ENCODE measurements around the gene TRAF3IP1.
A peak's percentile ranks its signal among the peaks of the same experiment; 100 is the strongest.

The TRAF3IP1 gene

DNA sequence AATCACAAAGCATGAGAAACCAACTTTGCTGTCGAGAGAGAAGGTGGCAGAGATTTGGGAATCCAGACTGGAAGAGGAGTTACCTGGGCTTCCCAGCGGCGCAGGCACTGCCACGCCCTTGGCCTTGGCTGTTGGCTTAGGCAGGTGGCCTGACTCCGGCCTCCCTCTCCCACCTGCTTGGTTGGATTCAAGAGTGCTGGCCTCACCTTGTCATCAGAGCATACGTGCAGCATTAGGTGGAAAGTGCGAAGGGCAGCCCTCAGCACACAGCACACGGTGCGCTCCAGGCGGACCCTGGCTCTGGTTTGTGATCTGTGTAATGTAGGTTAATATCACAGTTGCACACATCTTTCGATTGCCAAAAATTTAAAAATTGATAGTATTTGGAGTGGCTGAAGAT, 87.2 kb downstream of the TRAF3IP1 start:
- DNase-seq (ENCODE audit: low spot score) = no peak

DNA sequence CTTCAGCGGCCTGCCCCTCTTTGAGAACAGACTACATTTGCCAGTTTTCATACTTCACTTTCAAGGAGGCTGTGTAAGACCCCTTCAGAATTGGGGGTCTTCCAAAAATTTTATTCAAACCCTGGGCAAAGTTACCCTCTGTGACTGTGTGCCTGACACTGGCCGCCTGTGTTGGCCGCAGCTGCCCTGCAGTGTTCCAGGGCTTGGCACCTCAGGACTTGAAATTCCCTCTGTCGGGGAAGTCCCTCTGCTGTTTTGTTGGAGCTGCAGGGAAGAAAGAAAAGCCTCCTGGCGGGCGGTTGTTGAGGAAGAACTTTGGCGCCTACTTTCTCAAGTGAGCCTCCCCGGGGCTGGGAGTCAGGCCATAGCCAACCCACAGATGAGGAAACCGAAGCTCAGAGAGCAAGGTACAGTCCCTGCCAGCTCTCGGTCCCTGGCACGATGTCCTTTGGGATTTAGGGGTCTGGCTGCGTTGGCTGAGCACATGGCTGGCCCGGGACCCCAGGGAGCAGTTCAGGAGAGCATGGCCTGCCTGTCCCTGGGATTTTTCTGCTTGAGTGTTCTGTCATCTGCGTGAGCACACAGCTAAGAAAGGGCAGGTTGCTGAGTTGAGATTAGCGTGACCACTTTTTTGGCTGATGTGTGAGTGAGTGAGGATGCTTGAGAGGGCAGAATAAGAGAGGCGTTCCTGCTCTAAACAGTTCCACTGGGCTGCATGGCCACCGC, 88.5 kb downstream of the TRAF3IP1 start:
- no peak for DNase-seq (ENCODE audit: low spot score)

DNA sequence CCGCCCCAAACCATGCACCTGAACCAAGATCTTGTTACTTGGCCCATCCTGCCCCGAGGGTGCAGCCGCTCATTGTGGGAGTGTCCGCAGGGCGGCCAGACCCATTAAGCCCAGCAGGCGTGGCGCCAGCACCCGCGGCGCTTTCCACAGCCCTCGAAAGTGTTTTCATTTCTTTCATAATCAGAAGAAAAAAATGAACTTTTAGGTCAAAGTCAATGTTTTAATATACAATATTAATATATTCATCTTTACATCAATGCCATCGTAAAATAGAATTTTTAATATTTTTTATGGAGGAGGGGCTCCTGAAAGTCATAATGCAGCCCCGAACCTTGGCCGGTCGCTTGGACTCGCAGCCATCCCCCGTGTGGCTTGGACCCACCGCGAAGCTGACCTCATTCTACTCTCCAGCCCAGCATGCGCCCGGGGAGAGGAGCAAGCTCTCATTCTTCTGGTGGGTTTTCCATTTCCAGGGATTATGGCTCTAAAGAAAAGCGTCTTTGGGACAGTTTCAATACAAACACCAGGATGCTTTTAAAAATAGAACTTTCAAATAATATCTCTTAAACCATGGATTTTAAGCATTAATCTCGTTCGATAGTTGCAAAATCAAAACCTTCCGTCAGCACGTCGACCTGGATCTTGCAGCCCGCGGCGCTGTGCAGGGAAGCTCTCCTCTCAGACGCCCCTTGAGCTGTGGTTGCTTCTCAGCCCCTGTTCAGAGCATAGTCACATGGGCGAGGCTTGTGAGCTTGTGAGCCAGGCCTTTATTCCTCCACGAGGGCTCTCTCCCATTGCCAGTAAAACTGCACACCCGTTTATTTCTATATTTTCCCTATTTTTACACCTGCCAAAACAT, 89.3 kb downstream of the TRAF3IP1 start:
- no peak for DNase-seq (ENCODE audit: low spot score)

DNA sequence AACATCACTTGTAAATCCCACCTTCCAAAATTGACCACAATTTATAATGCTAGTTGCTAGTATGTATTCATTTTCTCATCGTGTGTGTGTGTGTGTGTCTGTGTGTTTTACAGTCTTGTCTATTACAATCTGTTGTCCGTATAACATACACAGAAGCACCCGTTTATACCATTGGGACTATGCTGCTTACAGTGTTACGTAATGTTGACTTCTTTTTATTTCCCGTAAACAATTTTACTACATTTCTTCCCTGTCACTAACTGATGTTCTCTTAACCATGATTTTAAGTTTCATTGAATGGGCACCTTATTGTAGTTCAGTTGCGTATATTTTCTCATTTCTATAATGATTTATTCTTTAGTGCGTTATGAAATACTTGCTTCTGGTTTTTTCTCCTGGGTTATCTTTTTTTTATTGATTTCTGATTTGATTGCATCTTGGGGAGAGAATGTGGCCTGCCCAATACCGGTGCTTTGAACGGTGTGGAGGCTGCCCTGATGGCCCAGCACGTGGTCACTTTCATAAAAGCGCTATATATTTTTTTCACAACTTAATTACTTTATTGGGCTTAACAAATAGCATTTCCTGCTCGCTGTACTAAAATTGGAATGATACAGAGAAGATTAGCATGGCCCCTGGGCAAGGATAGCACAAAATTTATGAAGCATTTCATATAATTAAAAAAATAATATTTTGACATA, 91.9 kb downstream of the TRAF3IP1 start:
- no peak for DNase-seq (ENCODE audit: low spot score)

DNA sequence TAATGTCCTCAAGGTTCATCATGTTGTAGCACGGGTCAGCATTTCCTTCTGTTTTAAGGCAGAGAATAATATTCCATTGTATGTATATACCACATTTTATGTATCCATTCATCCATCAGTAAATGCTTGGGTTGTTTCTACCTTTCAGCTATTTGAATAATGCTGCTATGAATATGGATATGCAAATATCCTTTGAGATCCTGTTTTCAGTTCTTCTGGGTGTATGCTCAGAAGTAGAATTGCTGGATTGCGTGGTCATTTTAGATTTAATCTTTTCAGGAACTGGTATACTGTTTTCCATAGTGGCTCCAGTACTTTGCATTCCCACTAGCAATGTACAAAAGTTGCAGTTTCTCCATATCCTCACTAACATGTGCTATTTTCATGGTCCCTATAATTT, 93.0 kb downstream of the TRAF3IP1 start:
- DNase-seq (ENCODE audit: low spot score) = no peak

GRCh38 chr2:238415036-238415764, 94.9 kb downstream of the TRAF3IP1 start:
- no peak for DNase-seq (ENCODE audit: low spot score)

GRCh38 chr2:238415893-238416292, 95.6 kb downstream of the TRAF3IP1 start:
- no peak for DNase-seq (ENCODE audit: low spot score)

DNA sequence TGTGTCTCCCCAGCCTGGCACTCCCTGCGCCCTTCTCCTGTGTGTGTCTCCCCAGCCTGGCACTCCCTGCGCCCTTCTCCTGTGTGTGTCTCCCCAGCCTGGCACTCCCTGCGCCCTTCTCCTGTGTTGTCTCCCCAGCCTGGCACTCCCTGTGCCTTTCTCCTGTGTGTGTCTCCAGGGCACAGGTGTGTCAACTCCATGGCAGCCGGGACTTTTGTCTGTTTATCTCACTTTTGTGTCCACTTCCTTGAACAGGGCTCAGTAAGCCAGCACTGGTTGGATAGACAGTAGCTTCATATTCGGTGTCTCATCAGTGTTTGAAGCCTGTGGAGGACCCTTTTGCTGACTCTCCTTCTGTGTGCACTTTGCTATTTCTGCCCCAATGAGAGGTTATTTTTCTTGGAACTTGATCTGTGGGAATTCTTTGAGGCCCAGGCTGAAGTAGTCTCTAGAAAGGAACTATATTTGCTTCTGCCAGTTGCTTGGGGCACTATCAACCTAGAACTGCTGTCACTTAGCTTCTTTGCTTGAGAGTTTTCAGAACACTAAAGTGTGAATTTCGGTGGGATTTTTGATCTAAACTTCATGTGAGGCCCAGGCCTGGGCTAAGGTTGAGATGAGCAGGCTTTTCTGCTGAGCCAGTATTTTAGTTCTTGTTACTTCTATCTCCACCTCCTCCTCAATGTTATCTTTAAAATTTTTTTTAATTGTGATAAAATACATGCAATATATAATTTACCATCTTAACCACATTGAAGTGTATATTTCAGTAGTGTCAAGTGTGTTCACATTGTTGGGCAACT, 98.1 kb downstream of the TRAF3IP1 start:
- no peak for DNase-seq (ENCODE audit: low spot score)

- no peak for DNase-seq (ENCODE audit: low spot score)
These were observed 98.8 kb downstream of the TRAF3IP1 start for GRCh38 chr2:238418999-238419546.

DNA sequence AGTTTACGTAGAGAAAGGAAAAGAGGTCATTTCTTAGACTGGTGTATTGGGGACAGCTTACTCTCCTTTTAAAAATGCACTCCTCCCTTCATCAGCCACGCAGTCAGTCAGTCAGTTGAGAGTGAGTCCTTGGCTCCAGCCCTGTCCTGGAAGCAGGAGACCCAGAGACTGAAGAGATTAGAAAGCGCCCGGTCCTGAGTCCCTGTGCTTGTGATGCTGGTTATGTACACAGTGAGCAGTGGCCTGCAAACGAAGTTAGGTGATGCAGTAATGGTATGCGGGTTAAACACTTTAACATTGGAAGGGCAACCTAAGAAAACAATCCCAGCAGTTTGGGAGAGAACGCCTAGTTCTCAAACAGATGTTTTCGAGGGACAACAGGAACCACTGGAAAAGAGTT, 100.1 kb downstream of the TRAF3IP1 start:
- DNase-seq (ENCODE audit: low spot score) = no peak

DNA sequence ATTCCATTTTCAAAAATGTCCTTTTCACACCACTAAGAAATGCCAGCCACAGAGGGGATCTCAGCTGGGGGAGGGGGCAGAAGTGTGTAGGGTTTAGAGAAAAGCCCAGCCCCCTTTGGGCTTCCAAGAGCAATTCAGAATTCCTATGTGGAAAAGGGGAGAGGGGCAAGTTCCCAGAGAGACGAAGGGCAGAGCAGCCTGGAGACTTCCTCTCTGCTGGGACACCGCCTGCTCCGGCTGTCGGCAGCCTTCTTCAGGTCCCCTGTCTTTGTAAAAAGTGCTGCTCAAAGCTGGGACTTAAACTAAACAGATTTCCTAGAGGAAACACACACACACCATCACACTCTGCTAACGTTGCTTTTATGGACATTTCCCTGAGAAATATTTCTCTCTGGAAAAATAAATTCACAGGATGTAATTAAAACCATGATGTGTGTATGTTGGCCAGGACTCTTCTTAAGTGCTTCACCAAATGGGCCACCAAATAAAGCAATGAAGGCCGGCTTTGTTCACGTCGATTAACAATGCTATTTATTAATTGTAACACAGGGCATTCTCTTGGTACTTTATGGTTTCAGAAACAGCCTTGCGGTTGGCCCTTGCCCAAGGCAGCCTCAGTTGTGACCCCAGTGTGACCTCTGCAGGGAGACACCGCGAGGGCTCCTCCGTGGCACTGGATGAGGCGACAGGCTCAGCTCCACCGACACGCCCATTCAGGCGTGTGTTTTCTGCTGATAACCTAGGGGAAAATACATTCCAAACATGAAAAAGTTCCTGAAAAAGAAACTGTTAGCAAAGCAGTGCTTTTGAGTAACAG, 100.8 kb downstream of the TRAF3IP1 start:
- DNase-seq (ENCODE audit: low spot score) = no peak

- DNase-seq (ENCODE audit: low spot score) = no peak
These were observed 101.3 kb downstream of the TRAF3IP1 start for GRCh38 chr2:238421695-238422035.

DNA sequence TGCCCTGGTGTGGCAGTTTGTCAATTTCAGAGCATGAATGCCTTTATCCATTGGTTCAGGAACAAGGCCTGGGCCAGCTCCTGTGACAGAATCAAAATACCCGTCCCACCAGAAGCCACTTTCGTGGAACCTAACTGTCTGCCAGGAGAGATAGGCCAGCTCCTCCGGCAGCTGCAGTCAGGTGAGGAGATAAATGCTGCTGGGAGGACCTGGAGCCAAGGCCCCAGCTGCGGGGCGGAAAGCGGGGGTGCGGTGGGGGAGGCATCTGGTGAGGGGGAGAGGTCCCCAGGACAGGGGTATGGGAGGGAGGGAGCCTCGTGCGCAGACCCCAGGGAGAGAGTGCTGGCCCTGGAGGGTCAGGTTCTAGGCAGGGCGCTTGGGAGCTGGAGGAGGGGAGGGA, 102.0 kb downstream of the TRAF3IP1 start:
- DNase-seq (ENCODE audit: low spot score) = no peak

DNA sequence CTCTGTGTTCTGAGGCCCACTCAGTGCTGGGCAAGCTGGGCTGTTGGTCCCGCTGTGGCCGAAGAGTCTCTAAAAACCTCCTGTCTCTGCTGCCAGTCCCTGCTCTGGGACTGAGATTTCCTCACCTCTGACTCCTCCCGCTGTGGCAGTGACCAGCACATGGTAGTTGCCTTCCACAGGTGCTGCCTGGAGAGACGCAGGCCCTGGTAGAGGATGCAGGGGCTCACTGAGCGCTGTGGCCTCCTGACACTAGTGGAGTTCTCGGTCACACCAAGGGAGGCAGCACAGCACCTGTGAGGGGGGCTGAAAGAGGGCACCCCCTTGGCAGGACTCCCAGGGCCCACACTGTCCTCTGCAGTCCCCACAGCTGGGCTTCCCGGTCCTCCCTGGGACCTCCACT, 102.6 kb downstream of the TRAF3IP1 start:
- no peak for DNase-seq (ENCODE audit: low spot score)

GRCh38 chr2:238423561-238424312, 103.4 kb downstream of the TRAF3IP1 start:
- DNase-seq (ENCODE audit: low spot score) = no peak

- DNase-seq (ENCODE audit: low spot score) = no peak
These were observed 104.0 kb downstream of the TRAF3IP1 start for GRCh38 chr2:238424313-238424700.

DNA sequence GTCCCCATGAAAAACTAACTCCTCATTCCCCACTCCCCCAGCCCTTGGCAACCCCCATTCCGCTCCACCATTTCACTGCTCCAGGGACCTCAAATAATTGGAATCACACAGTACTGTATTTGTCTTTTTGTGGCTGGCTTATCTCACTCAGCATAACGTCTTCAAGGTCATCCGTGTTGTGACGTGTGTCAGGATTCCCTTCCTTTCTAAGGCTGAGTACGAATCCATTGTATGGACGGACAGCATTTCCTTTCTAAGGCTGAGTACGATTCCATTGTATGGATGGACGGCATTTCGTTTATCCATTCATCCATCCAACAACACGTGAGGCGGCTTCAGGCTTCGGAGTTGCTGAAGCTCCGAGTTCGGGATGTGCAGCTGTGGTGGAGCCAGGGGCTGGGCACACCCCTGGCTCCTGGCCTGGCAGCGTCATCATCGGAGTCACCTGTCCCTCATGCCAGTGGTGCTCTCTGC, 105.2 kb downstream of the TRAF3IP1 start:
- no peak for DNase-seq (ENCODE audit: low spot score)

DNA sequence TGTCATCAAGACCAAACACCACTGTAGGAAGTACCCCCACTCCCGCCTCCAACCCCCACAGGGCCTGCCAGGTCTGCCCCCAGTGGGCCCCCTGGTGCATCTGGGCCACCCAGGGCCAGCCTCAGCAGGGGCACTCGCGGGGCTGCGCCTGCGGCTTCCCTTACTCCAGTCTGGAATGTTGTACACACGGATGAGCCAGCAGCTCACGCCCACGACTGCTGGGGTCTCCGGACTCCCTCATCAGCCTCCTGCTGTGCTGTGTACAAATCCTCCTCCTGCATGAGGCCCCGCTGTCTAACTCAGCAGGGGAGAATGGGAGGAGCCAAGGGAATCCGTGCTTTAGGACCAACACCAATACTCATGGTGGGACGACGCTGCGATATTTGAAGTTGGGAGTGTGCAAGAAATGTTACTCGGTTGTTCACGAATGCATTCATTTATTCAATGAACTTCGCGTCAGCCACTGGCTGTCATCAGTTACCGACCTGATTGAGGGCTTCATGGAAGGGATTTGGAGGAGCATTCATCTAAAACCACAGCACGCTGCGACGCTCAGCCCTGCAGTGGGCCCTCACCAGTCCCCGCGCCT, 105.8 kb downstream of the TRAF3IP1 start:
- DNase-seq (ENCODE audit: low spot score) = peak; percentile 55

Data from SK-N-DZ (cell line).